ENCODE results near the gene PTPRN2.

PTPRN2 gene

GRCh38 chr7:158237672-158238335 lies 349.8 kb downstream of the PTPRN2 start:
- H3K4me3 ChIP-seq (ENCODE audit: low read depth, low read length), result no peak overlapping the region
- no peak for TF ChIP-seq CTCF (IDR thresholded peaks at IDR 0.05; ENCODE audit: low read depth, low read length)

- TF ChIP-seq CTCF (IDR thresholded peaks at IDR 0.05; ENCODE audit: low read depth, low read length), result no peak
- no peak overlapping the region for H3K4me3 ChIP-seq (ENCODE audit: low read depth, low read length)
These were observed 351.2 kb downstream of the PTPRN2 start for GRCh38 chr7:158236400-158236799.

GRCh38 chr7:158235862-158236261 lies 351.8 kb downstream of the PTPRN2 start:
- no peak for TF ChIP-seq CTCF (IDR thresholded peaks at IDR 0.05; ENCODE audit: low read depth, low read length)
- H3K4me3 ChIP-seq (ENCODE audit: low read depth, low read length), result no peak overlapping the region

- no peak for TF ChIP-seq CTCF (IDR thresholded peaks at IDR 0.05; ENCODE audit: low read depth, low read length)
- no peak overlapping the region for H3K4me3 ChIP-seq (ENCODE audit: low read depth, low read length)
These were observed 357.7 kb downstream of the PTPRN2 start for GRCh38 chr7:158229945-158230344.

GRCh38 chr7:158228986-158229385 lies 358.6 kb downstream of the PTPRN2 start:
- TF ChIP-seq CTCF (IDR thresholded peaks at IDR 0.05; ENCODE audit: low read depth, low read length), result no peak
- no peak overlapping the region for H3K4me3 ChIP-seq (ENCODE audit: low read depth, low read length)

GRCh38 chr7:158228131-158228530 lies 359.5 kb downstream of the PTPRN2 start:
- no peak overlapping the region for H3K4me3 ChIP-seq (ENCODE audit: low read depth, low read length)
- TF ChIP-seq CTCF (IDR thresholded peaks at IDR 0.05; ENCODE audit: low read depth, low read length), result no peak

GRCh38 chr7:158227258-158227984 lies 360.2 kb downstream of the PTPRN2 start:
- no peak for TF ChIP-seq CTCF (IDR thresholded peaks at IDR 0.05; ENCODE audit: low read depth, low read length)
- no peak overlapping the region for H3K4me3 ChIP-seq (ENCODE audit: low read depth, low read length)

Data from WI38 (cell line).